ENCODE data around the gene TREM2. TPM values are rescaled to one million over a fixed set of nuclear protein-coding genes. Genes with fewer than 3 reads are reported as not detected.

Gene TREM2
- total RNA-seq, 4 donors from 2014 or later: 1.0 TPM; not detected in 3

DNA sequence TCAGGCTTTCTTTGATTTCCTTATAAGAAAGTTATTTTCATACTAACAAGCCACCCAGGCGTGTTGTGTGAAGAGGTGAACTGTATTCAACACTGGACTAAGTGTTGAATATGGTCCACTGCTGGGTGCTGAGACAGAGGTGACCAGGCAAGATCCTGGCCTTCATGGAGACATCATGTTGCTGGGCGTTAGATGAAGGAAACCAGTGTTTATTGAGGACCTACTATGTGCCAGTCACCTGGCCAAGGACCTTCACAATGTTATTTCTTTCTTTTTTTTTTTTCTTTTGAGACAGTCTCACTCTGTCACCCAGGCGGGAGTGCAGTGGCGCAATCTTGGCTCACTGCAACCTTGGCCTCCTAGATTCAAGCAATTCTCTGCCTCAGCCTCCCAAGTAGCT is 6.9 kb downstream of the TREM2 start:
- intact Hi-C loops (cut with DNase I; ENCODE audit: low total_unique reads): no loop called here
- H3K27ac ChIP-seq: no peak overlapping the region

DNA sequence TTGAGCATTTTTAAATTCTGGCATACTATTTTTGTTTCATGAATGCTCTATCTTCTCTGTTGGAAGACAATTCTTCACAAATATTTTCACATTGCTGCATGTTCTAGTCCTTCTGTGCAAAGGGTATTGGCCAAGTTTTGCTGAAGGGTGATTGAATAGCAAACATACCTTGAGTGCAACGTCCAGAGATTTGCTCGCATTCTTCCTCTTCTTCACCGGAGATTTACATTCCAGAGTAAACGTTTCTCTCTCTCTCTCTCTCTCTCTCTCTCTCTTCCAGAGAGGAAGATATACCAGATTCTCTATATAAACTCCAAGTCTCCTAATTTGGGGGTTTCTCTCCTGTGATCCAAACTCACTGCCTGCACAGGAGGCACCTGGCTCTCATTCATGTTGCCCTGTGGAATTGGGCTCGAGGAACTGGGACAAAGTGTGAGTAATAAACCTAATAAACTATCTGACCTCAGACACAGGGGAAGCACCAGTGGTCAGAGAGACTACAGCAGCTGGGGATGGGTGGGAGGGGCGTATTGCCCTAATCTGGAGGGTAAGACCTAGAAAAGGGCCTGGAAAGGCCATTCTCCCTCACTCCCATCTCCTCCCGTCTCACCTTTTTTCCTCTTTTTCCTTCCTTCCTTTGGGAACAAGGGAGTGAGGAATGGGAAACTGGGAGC is 7.6 kb downstream of the TREM2 start:
- H3K4me3 ChIP-seq: no peak overlapping the region
- no peak for DNase-seq
- H3K27me3 ChIP-seq: no peaks in the 10 kb centered on the region
- H3K4me1 ChIP-seq: no peaks in the 10 kb centered on the region
- TF ChIP-seq POLR2A (IDR thresholded peaks at IDR 0.05): no peak
- TF ChIP-seq, protein P1, sequence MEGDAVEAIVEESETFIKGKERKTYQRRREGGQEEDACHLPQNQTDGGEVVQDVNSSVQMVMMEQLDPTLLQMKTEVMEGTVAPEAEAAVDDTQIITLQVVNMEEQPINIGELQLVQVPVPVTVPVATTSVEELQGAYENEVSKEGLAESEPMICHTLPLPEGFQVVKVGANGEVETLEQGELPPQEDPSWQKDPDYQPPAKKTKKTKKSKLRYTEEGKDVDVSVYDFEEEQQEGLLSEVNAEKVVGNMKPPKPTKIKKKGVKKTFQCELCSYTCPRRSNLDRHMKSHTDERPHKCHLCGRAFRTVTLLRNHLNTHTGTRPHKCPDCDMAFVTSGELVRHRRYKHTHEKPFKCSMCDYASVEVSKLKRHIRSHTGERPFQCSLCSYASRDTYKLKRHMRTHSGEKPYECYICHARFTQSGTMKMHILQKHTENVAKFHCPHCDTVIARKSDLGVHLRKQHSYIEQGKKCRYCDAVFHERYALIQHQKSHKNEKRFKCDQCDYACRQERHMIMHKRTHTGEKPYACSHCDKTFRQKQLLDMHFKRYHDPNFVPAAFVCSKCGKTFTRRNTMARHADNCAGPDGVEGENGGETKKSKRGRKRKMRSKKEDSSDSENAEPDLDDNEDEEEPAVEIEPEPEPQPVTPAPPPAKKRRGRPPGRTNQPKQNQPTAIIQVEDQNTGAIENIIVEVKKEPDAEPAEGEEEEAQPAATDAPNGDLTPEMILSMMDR (IDR thresholded peaks at IDR 0.05): no peak
- H3K27ac ChIP-seq: no peak overlapping the region
- H3K9me3 ChIP-seq: no peaks in the 10 kb centered on the region
- intact Hi-C loops (cut with DNase I; ENCODE audit: low total_unique reads): no loop called here
- H3K36me3 ChIP-seq: no peaks in the 10 kb centered on the region

More for the DNA sequence above, 6.9 kb downstream of the TREM2 start:
- Histone ChIP-seq H3K9me3 (no peaks in the 10 kb centered on the region), H3K4me3 (no peak overlapping the region), H3K27me3 (no peaks in the 10 kb centered on the region), H3K36me3 (no peaks in the 10 kb centered on the region), H3K4me1 (no peaks in the 10 kb centered on the region)
- TF ChIP-seq, protein P1 (IDR thresholded peaks at IDR 0.05): no peak
- TF ChIP-seq POLR2A (IDR thresholded peaks at IDR 0.05): no peak
- no peak for DNase-seq

DNA sequence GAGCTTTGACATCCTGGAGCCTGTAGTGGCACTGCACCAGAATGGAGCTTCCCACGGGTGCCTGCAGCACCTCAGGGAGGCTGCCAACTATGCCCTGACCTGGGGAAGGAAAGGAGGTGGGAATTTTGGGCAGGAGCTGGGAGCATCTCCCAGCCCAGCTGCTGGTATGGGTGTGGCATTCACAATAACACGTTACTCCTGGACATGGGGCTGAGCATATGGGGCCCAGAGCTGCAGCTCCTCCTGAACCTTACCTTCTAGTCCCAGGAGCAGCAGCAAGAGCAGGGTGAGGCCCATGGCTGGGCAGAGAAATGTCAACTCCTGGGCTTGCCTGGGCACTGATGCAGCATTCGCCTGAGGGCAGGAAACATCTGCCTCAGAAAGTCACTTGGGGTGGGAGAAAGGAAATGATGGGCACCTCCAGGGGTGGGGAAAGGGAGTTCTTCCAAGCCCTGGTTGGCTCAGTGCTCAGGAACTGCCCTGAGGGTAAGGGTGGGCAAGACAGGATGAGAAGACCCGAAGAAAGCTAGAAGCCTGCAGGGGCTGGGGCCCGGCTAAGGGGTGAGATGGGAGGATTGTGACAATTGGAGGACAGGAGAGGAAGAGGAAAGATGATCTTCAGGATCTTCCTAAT is 8.8 kb downstream of the TREM2 start, which contains the start of gene TREML1:
Gene TREML1 (minus strand): TSS at position 356 of the 634 bp plus-strand sequence. CDS start 59 bp downstream, at position 297.
- no peak for TF ChIP-seq POLR2A (IDR thresholded peaks at IDR 0.05)
- TF ChIP-seq, protein P1 (IDR thresholded peaks at IDR 0.05): no peak
- DNase-seq: no peak
- H3K27ac ChIP-seq: no peak within 1 kb of the TSS
- no peaks in the 10 kb centered on the region for H3K27me3 ChIP-seq
- no peaks in the 10 kb centered on the region for H3K36me3 ChIP-seq
- intact Hi-C loops (cut with DNase I; ENCODE audit: low total_unique reads): no loop called here
- H3K4me3 ChIP-seq: no peak within 1 kb of the TSS
- H3K4me1 ChIP-seq: no peaks in the 10 kb centered on the region
- H3K9me3 ChIP-seq: no peaks in the 10 kb centered on the region

DNA sequence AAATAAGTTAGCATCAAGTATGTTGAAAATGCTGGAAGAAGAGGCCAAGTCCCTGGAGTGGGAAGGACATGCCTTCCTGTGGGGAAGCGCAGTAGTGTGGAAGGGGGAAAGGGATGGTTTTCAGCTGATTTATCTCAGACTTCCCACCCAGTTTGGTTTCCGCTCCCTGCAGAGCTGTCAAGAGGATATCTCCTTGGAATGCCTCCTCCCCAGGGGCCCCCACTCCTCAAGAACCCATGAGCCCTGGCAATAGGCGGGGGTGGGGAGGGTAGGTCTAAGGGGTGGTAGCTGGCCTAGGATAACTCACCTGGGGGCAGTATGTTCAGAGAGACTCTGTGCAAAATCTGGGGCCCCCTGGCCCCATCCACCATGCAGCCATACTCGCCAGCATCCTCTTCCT is 9.5 kb downstream of the TREM2 start:
- H3K4me1 ChIP-seq: no peaks in the 10 kb centered on the region
- no peaks in the 10 kb centered on the region for H3K9me3 ChIP-seq
- no peaks in the 10 kb centered on the region for H3K27me3 ChIP-seq
- intact Hi-C loops (cut with DNase I; ENCODE audit: low total_unique reads): no loop called here
- H3K27ac ChIP-seq: no peak overlapping the region
- TF ChIP-seq POLR2A (IDR thresholded peaks at IDR 0.05): no peak
- TF ChIP-seq, protein P1 (IDR thresholded peaks at IDR 0.05): no peak
- no peaks in the 10 kb centered on the region for H3K36me3 ChIP-seq
- no peak for DNase-seq
- no peak overlapping the region for H3K4me3 ChIP-seq

DNA sequence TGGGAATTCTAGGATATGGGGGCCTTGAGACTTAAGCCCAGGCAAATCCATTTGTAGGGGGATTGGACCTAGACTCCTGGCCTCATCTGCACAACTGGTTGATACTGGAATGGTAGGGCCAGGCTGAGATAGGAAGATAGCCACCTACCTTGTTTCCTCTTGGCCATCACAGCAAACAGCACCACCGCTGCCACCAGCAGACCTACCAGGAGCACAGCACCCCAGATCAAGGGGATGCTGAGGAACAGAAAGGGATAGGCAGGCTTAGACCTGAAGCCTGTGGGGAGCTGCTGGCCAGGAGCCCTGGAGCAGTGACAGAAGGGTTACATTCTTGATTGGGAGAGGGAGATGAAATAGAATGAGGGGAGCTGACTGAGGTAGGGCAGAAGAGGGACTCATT is 12.2 kb downstream of the TREM2 start:
- H3K4me1 ChIP-seq: no peaks in the 10 kb centered on the region
- no peaks in the 10 kb centered on the region for H3K9me3 ChIP-seq
- TF ChIP-seq POLR2A (IDR thresholded peaks at IDR 0.05): no peak
- TF ChIP-seq, protein P1 (IDR thresholded peaks at IDR 0.05): no peak
- no peak overlapping the region for H3K27ac ChIP-seq
- DNase-seq: no peak
- H3K27me3 ChIP-seq: no peaks in the 10 kb centered on the region
- H3K36me3 ChIP-seq: no peaks in the 10 kb centered on the region
- intact Hi-C loops (cut with DNase I; ENCODE audit: low total_unique reads): no loop called here
- no peak overlapping the region for H3K4me3 ChIP-seq
